ENCODE data around the gene CCT7. TPM values are rescaled to one million over a fixed set of nuclear protein-coding genes. Genes with fewer than 3 reads are reported as not detected.
A peak's percentile ranks its signal among the peaks of the same experiment; 100 is the strongest.

Gene CCT7
- total RNA-seq, 1 donor from 2014 or later, result 446 TPM

- DNase-seq (ENCODE audit: low read depth, low spot score), result no peak
- Mint-ChIP-seq H3K36me3 (ENCODE audit: low read depth) (no peaks in the 10 kb centered on the region), H3K27ac (ENCODE audit: unreplicated experiment) (no peak overlapping the region), H3K4me3 (peak overlapping the region; percentile 32), H3K27me3 (ENCODE audit: low read depth) (peaks cover 77% of the 10 kb centered on the region), H3K9me3 (no peaks in the 10 kb centered on the region), H3K4me1 (no peaks in the 10 kb centered on the region)
- no peak for TF ChIP-seq CTCF (conservative IDR thresholded peaks at IDR 0.05)
Observed at GRCh38 chr2:73285159-73285739, 51.1 kb downstream of the CCT7 start.

GRCh38 chr2:73286134-73286655, 52.1 kb downstream of the CCT7 start:
- H3K27me3 Mint-ChIP-seq (ENCODE audit: low read depth), result peaks cover 80% of the 10 kb centered on the region
- TF ChIP-seq CTCF (conservative IDR thresholded peaks at IDR 0.05), result no peak

GRCh38 chr2:73289304-73289703, 55.2 kb downstream of the CCT7 start:
- Mint-ChIP-seq H3K36me3 (ENCODE audit: low read depth) (no peaks in the 10 kb centered on the region), H3K27ac (ENCODE audit: unreplicated experiment) (no peak overlapping the region), H3K4me1 (peaks cover 7% of the 10 kb centered on the region), H3K27me3 (ENCODE audit: low read depth) (peaks cover 94% of the 10 kb centered on the region), H3K9me3 (no peaks in the 10 kb centered on the region), H3K4me3 (peak overlapping the region; percentile 1)
- TF ChIP-seq CTCF (conservative IDR thresholded peaks at IDR 0.05), result no peak
- no peak for DNase-seq (ENCODE audit: low read depth, low spot score)

More at GRCh38 chr2:73286134-73286655, 52.1 kb downstream of the CCT7 start:
- Mint-ChIP-seq H3K36me3 (ENCODE audit: low read depth) (no peaks in the 10 kb centered on the region), H3K9me3 (no peaks in the 10 kb centered on the region), H3K4me3 (peak overlapping the region; percentile 32), H3K4me1 (peaks cover 3% of the 10 kb centered on the region), H3K27ac (ENCODE audit: unreplicated experiment) (no peak overlapping the region)
- no peak for DNase-seq (ENCODE audit: low read depth, low spot score)

- no peak for DNase-seq (ENCODE audit: low read depth, low spot score)
- no peak overlapping the region for H3K4me3 Mint-ChIP-seq
- TF ChIP-seq CTCF (conservative IDR thresholded peaks at IDR 0.05), result peak; percentile 67
- H3K27me3 Mint-ChIP-seq (ENCODE audit: low read depth), result peaks cover 98% of the 10 kb centered on the region
- no peaks in the 10 kb centered on the region for H3K36me3 Mint-ChIP-seq (ENCODE audit: low read depth)
- H3K4me1 Mint-ChIP-seq, result peaks cover 7% of the 10 kb centered on the region
- no peaks in the 10 kb centered on the region for H3K9me3 Mint-ChIP-seq
- no peak overlapping the region for H3K27ac Mint-ChIP-seq (ENCODE audit: unreplicated experiment)
Observed at GRCh38 chr2:73290049-73290839, 56.1 kb downstream of the CCT7 start.

- Mint-ChIP-seq H3K4me3 (peak overlapping the region; percentile 79), H3K36me3 (ENCODE audit: low read depth) (no peaks in the 10 kb centered on the region), H3K9me3 (no peaks in the 10 kb centered on the region), H3K27ac (ENCODE audit: unreplicated experiment) (no peak overlapping the region), H3K4me1 (peaks cover 7% of the 10 kb centered on the region), H3K27me3 (ENCODE audit: low read depth) (peaks cover 98% of the 10 kb centered on the region)
- peak; percentile 71 for DNase-seq (ENCODE audit: low read depth, low spot score)
- no peak for TF ChIP-seq CTCF (conservative IDR thresholded peaks at IDR 0.05)
Observed at GRCh38 chr2:73291093-73291460, 57.0 kb downstream of the CCT7 start.
